ENCODE data around the gene POLD4. TPM values are rescaled to one million over a fixed set of nuclear protein-coding genes. Genes with fewer than 3 reads are reported as not detected.

Gene POLD4
- total and polyA plus RNA-seq, 2 of the 13 experiments (the other 11 are each of a cell fraction or from before 2014, with no cell fraction given): 10.5 to 27.4 TPM

- TF ChIP-seq, protein P1, sequence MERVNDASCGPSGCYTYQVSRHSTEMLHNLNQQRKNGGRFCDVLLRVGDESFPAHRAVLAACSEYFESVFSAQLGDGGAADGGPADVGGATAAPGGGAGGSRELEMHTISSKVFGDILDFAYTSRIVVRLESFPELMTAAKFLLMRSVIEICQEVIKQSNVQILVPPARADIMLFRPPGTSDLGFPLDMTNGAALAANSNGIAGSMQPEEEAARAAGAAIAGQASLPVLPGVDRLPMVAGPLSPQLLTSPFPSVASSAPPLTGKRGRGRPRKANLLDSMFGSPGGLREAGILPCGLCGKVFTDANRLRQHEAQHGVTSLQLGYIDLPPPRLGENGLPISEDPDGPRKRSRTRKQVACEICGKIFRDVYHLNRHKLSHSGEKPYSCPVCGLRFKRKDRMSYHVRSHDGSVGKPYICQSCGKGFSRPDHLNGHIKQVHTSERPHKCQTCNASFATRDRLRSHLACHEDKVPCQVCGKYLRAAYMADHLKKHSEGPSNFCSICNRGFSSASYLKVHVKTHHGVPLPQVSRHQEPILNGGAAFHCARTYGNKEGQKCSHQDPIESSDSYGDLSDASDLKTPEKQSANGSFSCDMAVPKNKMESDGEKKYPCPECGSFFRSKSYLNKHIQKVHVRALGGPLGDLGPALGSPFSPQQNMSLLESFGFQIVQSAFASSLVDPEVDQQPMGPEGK (CRISPR knock-in tag; IDR thresholded peaks at IDR 0.05): peak; percentile 27; the same call in 1 of the 2 replicates
- TF ChIP-seq ZNF660 (CRISPR knock-in tag; IDR thresholded peaks at IDR 0.05; ENCODE audit: borderline replicate concordance, low read depth): no peak
- TF ChIP-seq, protein P2, sequence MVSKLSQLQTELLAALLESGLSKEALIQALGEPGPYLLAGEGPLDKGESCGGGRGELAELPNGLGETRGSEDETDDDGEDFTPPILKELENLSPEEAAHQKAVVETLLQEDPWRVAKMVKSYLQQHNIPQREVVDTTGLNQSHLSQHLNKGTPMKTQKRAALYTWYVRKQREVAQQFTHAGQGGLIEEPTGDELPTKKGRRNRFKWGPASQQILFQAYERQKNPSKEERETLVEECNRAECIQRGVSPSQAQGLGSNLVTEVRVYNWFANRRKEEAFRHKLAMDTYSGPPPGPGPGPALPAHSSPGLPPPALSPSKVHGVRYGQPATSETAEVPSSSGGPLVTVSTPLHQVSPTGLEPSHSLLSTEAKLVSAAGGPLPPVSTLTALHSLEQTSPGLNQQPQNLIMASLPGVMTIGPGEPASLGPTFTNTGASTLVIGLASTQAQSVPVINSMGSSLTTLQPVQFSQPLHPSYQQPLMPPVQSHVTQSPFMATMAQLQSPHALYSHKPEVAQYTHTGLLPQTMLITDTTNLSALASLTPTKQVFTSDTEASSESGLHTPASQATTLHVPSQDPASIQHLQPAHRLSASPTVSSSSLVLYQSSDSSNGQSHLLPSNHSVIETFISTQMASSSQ (IDR thresholded peaks at IDR 0.05; ENCODE audit: low read depth): no peak
- TF ChIP-seq, protein P2 (CRISPR knock-in tag; IDR thresholded peaks at IDR 0.05; ENCODE audit: borderline replicate concordance): no peak
- no peak for TF ChIP-seq JUND (CRISPR knock-in tag; IDR thresholded peaks at IDR 0.05)
- TF ChIP-seq SCMH1 (CRISPR knock-in tag; IDR thresholded peaks at IDR 0.05; ENCODE audit: borderline replicate concordance): no peak
Observed at GRCh38 chr11:67317205-67317887, 36.0 kb downstream of the POLD4 start (continued).
